Measurements from ENCODE around the gene NFYC.
A peak's percentile ranks its signal among the peaks of the same experiment; 100 is the strongest.

GRCh38 chr1:40774266-40774998 is 82.9 kb downstream of the NFYC start:
- TF ChIP-seq CTCF (IDR thresholded peaks at IDR 0.05 in 2 of 3, conservative IDR thresholded peaks at IDR 0.05 in 1 of 3; ENCODE audit: borderline replicate concordance in 1 of 3, insufficient read depth in 1 of 3, low read depth in 2 of 3, low read length in 2 of 3) (peak; percentile 65 to 96 (median 96); a peak in 5 of 6 replicates), POLR2AphosphoS5 (IDR thresholded peaks at IDR 0.05; ENCODE audit: low read depth, low read length) (no peak), ZNF274 (IDR thresholded peaks at IDR 0.05; ENCODE audit: low read depth, low read length) (no peak), ZBTB33 (IDR thresholded peaks at IDR 0.05; ENCODE audit: extremely low read depth, insufficient replicate concordance, low read length) (no peak), SIN3A (IDR thresholded peaks at IDR 0.05; ENCODE audit: low read depth) (no peak), ATF3 (IDR thresholded peaks at IDR 0.05) (no peak), POLR2A (IDR thresholded peaks at IDR 0.05; ENCODE audit: borderline replicate concordance, extremely low read depth, insufficient read depth, insufficient read length) (no peak), RAD21 (IDR thresholded peaks at IDR 0.05; ENCODE audit: low read depth) (peak; percentile 64), SP1 (IDR thresholded peaks at IDR 0.05; ENCODE audit: low read depth) (no peak), FOSL1 (IDR thresholded peaks at IDR 0.05; ENCODE audit: low read depth) (no peak), EZH2 (IDR thresholded peaks at IDR 0.05) (no peak)
